Measurements from ENCODE around the gene MMP21.
A peak's percentile ranks its signal among the peaks of the same experiment; 100 is the strongest.

Gene MMP21

DNA sequence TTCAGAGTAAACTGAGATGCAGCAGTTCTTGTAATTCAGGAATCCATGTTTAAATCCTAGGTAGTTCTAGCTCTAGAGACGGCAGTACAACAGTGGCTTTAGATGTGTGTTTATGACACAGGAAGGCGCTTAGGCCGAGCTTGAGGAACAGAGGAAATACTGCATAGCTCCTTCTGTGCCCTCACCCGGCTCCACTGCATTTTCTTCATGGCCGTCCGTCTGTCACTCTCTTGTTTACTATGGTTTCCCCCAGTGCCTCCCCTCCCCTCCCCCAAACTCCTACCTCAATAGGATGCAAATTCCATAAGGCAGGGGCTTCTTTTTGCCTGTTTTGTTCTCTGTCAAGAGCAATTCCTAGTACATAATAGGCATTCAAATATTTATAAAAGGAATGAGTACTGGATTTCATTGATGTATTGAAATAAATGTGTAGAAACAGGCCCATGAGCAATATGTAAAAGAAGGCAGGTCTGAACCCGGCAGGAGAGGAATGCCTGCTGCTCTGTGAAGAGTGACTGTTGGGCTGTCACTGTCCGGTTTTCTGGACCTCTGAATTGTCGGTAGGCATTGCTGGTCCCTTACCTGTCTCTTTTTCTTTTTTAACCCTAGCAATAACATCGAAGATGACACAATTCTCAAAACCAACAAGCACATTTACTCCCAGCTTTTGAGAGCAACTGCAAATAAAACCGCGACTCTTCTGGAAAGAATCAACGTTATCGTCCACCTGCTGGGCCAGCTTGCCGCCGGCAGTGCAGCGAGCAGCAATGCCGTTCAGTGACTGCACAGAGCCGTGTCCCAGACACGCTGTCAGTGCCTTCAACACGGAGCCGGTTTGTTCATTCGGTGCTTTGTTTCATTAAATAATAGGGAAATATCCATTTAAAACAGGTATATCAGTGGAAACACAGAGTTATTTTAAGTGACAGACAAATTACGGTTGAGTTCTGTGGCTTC lies 12.7 kb downstream of the MMP21 start:
- no peak for DNase-seq

DNA sequence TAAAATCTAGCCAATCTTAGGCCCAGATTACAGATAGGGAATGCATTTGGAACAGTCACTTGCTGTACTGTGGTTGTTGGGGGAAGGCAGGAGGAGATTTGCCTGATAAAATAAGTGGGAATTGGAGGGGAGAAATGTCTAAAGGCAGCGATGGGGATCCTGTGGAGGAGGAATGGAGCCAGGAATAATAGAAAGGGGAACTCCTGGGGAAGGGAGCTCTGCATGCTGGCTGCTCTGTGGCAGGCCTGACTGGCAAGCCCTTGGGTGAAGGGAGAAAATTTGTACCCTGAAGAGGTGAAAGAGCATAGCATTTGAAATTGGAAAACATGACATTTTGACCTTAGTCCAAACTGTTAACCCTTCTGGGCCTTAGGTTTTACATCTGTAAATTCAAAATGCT lies 13.7 kb downstream of the MMP21 start:
- DNase-seq, result no peak

DNA sequence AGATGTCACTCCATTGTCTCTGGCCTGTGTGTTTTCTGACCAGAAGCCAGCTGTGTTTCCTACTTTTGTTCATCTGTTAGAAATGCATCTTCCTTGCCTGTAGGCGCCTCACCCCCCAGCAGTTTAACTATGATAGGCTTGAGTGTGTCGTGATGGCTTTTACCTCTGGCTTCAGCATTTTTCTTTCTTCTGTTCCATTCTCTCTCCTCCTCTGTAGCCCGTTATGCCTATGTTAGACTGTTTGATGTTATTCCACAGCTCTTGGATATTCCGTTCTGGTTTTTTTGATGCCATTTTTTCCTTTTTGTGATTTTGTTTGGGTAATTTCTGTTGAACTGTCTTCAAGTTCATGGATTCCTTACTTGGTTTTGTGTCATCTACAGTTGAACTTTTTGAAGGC lies 17.9 kb downstream of the MMP21 start:
- DNase-seq, result no peak

DNA sequence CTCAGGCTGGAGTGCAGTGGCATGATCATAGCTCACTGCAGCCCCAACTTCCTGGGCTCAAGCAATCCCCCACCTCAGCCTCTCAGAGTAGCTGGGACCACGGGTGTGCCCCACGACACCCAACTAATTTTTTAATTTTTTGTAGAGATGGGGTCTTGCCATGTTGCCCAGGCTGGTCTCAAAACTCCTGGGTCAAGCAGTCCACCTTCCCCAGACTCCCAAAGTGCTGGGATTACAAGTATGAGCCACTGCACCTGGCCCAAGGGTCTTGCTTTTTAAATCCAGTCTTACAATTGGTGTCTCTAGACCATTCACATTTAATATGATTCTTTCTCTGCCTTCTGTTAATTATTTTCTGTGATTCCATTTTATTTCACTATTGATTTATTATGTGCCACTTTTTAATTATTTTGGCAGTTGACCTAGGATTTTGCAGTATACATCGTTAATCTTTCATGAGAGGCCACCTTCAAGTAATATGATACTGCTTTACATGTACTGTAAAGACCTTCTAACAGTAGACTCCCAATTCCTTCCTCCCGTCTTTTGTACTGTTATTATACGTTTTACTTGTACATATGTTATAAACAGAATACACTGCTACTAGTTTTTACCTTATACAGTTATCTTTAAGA lies 18.7 kb downstream of the MMP21 start:
- DNase-seq, result no peak

DNA sequence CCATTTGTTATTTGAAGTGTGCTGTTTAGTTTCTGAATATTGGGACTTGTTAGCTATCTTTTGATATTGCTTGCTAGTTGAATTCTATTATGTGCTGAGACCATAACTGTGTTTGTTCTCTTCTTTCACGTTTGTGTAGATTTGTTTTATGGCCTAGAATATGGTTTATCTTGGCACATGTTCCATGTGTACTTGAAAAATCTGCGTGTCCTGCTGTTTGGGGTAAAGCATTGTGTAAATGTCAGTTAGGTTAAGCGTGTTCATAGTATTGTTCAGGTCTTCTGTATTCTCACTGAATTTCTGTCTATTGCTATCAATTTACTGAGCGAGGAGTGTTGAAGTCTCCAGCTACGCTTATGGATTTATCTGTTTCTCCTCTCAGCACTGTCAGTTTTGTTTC lies 19.4 kb downstream of the MMP21 start:
- no peak for DNase-seq

DNA sequence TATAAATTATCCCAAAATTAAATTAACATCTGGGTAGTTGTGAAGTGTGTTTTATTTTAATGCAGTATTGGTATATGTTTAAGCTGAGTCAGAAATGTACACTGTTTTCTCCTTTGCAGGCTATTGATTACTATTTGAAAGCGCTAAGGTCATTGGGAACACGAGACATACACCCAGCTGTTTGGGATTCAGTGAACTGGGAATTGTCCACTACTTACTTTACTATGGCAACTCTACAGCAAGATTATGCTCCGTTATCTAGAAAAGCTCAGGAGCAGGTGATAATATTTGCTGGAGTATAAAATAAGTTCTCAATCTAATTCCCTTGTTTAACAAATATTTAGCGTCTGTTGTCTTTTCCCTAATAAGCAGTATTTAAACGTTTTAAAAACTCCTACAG lies 28.2 kb downstream of the MMP21 start:
- no peak for DNase-seq

DNA sequence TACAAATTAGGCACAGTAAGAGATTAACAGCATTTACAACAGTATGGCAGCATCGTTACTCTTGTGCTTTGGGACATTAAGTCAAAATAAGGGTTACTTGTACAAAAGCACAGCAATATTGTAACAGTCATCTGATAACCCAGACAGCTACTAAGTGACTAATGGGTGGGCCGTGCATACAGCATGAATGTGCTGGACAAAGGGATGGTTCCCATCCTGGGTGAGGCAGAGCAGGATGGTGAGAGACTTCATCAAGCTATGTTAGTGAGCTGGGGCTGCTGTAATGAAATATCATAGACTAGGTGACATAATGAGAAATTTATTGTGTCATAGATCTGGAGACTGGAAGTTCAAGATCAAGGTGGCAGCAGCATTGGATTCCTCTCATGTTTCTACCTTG lies 30.7 kb downstream of the MMP21 start:
- DNase-seq, result no peak

DNA sequence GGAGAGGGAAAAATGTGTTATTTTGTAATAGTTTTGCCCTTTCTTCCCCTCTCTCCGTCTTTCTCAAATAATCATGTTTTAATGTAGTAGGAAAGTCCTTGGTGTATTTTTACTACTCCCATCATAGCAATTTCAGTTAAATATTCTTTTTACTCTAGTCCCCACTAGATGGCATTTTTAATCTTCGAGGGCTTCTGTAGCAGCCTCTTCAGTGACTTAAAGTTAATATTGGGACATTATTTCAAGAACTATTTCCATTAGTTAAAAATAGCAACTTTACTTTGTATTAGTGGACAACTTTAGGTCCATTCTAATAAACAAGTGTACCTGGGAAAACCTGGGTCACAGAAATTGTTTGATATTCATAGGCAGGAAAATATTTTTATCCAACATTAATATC lies 33.2 kb downstream of the MMP21 start:
- DNase-seq, result no peak

DNA sequence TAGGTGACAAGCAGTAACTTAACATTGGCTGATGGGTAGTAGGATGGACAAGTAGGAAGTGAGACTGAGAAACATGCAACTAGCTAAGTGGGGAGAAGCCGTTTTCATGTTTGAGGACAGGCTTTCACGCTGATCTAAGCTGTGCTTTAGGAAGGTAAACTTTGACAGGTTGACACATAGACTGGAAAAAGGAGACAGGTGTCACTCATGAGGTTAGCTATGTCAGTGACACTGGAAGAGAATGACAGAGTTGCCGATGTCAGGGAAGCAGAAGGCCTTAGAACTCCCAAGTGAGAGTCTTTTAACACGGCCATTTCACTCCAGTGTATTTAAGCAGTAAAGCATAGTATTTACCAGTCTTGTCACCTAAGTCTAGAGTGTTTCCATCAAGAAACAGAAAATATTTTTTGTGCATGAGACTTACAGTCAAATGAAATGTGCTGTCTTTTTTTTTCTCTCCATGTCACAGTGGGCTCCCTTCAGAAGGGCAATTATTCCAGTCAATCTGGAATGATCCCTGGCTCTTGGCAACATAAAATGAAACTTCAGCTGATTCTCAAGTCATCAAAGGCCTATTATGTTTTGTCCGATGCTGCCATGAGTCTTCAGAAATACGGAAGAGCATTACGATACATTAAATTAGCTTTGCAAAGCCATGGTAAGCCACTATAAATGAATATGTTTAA lies 35.5 kb downstream of the MMP21 start:
- no peak for DNase-seq

DNA sequence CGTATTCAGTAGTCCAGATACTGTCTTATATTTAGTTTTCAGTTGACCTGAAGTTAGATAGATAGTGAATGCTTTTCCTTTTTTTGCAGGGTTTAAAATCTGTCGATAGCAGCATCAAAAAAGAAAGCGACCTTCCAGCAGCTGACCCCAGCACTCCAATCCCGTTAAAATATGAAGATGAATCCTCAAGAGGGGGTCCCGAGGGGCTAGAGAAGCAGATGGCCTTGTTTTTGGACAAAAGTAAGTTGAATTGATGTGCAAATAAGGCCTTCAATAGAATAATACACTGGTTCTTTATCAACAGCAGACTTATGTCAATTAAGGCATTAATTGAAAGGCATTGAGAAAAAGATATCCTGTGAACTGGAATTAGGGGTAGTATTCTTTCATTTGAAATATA lies 37.4 kb downstream of the MMP21 start:
- no peak for DNase-seq

DNA sequence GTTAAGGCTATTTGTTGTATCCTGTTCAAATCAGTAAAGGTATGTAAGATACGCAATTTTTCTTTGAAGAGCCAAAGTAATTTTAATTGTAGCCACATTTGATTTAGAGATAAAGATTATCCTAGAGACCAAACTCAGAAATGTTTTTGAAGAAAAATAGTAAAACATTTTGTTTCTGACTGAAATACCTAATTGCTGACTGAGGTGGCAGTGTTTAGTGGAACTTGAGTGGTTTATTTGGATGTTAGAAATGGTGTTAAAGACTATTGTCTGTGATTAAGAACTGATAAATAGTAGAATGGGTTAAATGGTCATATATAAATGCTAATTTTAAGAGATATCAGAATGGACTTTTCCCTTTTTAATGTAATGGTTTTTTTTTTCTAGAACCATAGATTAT lies 40.8 kb downstream of the MMP21 start:
- no peak for DNase-seq

DNA sequence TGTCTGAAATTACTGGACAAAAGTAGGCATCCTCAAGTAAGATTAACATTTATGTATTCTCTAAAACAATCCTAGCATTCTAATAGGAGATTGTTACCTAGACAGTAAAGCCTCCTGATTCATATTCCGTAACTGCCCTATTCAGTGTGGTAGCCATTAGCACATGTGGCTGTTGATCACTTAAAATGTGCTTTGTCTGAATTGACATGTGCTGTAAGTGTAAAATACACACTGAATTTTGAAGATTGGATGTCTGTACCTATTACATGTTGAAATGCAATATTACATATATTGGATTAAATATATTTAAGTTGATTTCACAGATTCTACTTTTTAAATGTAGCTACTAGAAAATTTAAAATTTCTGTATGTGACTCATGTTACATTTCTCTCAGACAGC lies 41.5 kb downstream of the MMP21 start:
- DNase-seq, result no peak

DNA sequence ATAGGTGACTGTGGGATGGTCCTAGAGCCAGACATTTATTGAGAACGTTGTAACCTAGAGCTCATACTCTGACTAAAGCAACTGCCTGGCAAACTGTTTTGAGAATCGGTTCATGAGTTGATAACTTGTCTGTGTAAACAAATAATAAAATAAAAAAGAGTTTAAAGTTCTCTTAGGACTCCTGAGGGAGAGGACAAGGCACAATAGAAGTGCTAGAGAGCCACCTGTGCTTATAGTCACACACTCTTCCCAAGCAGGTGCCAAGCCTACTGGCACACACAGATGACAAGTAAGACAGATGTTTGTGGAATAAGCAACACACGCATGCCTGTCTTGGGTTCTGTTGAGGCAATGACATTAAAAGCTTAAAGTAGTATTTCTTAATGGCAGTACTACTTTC lies 48.2 kb downstream of the MMP21 start:
- DNase-seq, result no peak

DNA sequence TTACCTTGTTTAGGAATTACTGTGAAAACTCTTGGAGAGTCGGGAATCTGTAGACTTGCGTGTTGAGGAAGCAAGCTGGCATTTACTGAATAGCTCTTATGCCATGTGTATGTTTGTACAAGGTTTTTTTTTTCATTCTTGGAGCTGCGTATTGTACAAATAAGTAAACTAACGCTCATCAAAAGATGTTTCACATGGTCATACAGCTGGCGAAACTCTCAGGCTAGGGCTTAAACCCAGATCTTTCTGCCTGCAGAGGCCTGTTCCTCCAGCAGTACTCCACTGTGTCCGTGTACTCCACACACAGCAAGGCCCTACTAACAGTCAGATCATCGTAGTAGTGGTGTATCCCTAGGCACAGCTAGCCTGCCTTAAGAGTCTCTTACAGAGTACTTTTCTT lies 48.7 kb downstream of the MMP21 start:
- DNase-seq, result no peak

DNA sequence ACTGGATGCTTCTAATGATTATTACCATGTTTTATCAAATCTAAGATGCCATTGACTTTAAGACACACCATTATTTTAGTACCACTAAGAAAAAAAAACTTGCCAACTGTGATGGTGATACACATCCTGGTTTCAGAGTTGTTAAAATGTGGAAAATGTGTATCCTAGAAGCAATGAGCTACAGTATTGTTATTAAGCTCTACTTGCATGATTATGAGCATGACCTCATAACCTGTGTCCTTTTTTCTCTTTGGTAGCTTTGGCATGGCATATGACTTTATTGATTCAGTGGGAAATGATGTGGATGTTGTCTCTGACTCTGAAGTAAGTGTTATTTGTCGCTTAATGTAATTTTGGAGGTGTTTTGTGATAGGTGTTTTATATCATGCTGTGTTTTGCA lies 52.8 kb downstream of the MMP21 start:
- no peak for DNase-seq

DNA sequence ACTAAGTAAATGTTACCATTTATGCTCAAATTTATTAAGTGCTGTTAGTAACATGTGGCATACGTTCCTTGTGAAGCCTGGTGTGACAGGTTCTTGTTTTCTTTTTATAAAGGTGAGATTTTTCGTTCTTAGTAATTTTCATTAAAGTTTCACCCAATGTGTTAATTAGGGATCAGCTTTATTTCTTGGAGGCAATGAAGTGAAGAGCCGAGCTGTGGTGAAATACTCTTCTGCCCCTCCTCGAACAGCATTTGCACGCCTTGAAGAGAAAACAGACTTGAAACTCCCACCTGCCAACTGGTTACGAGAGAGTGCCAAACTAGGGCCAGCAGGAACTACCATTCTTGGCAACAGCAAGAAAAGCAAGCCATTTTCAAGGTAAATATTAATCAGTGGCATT lies 54.6 kb downstream of the MMP21 start:
- no peak for DNase-seq

DNA sequence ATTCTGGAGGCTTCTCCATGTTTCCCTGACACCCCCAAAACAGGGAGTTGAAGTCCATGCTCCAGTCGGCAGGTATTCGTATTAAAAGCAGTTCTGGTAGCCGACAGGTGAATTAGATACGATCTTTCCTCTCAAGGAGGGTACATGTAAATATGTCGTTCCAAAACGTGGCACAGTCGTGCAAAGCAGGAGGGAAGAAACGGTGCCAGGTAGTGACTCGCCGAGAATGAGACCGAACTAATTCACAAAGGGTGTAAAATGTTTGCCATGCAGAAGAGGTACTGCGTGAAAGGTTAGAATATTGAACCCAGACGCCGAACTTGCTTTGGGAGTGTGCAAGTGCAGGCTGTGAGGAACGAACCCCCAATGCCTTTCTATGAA lies 55.6 kb downstream of the MMP21 start:
- no peak for DNase-seq

DNA sequence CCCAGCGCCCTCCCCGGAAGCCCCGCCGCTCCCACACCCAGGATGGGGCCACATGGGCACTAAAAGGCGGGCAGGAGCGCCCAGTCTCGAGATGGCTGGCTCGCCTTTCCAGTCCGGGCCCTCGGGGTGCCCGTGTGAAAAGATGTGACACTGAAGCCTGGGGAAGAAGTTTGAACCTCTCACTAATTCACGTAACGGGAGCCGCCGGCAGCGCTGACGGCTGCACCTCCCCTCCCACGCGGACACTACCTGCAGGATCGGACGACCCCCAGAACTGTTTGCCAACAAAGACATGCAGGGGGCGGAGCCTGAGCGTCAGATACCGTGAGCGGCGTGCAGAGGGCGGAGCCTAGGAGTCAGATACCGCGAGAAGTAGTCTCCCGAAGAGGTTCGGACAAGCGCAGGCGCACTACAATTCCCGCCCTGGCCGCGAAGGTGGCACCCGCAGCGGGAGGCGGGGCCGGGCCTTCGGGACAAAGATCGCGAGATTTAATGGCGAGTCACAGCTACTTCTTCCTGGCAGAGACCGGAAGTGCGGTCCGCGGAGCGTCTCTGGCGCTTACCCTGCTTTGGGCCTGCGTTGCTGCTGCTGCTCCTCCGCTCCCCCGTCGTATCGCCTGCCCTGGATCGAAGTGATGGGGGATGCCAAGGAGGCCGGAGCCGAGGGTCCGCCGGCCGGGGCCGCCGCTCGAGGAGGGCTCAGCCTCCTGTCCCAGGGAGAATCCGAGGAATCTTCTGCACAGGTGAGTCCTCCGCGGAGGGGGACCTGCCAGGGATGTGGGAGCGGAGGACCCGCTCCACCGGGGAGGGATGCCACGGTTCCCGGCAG lies 56.2 kb downstream of the MMP21 start, which contains the start of gene EDRF1:
Gene EDRF1, plus strand, starts transcription at position 537 of the 829 bp plus-strand sequence. Its CDS starts 99 bp downstream, at position 636.
- DNase-seq, result peak; percentile 100

Measured in eye (tissue), 1 donor.